ENCODE data around the gene TTC4. TPM values are rescaled to one million over a fixed set of nuclear protein-coding genes. Genes with fewer than 3 reads are reported as not detected.

TTC4 gene
- total RNA-seq, 3 donors from 2014 or later (not counting 1 experiment from before 2014, with no cell fraction given): 7.8 to 13.6 (median 10.0) TPM

DNA sequence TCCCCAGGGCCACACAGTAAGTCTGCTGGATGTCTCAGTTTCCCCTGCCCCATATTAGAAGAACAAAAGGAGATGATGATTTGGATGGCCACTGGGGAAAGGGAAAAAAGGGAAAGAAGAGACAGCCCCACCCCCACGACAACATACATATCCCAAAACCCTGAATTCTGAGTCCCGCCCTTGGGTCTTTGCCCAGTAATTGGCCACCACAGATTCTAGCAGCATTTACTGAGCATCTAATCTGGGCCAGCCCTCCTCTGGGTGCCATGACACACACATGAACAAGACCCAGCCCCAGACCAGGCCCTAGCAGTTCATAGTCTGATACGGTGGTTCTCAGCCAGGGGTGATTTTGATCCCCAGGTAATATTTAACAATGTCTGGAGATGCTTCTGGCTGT is 5.2 kb upstream of the TTC4 start:
- H3K4me3 Mint-ChIP-seq: no peak overlapping the region

DNA sequence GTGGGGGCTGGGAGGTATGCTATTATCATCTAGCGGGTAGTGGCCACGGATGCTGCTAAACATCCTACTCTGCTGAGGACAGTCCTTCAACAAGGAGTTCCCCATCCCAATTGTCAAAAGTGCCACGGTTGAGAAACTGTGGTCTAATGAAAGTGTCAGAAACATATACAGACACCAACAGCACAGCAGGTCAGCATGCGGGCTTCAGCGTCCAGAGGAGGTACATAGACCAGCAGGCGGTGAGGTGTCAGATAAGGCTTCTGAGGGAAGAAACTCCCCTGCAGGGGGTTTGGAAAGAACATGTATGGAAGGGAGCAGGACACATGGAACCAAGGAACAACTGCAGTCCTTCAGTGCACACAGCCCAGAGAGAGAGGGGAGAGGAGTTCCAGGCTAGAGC is 4.8 kb upstream of the TTC4 start:
- no peak overlapping the region for H3K27ac Mint-ChIP-seq
- H3K4me1 ChIP-seq (ENCODE audit: control insufficient read depth, insufficient read depth, low read length): peaks cover 7% of the 10 kb centered on the region
- no peaks in the 10 kb centered on the region for H3K36me3 Mint-ChIP-seq
- H3K4me3 ChIP-seq (ENCODE audit: low read length): no peak overlapping the region
- no peak overlapping the region for H3K4me3 Mint-ChIP-seq
- WGBS (ENCODE audit: insufficient coverage): 96% methylated on average over 6 of the region's 6 CpGs
- no peak overlapping the region for H3K27ac ChIP-seq (ENCODE audit: low read length)
- peaks cover 9% of the 10 kb centered on the region in 2 donors for H3K4me1 Mint-ChIP-seq
- H3K36me3 ChIP-seq (ENCODE audit: control insufficient read depth, insufficient read depth, low read length): no peaks in the 10 kb centered on the region
- no peaks in the 10 kb centered on the region for H3K9me3 Mint-ChIP-seq
- intact Hi-C loops (cut with micrococcal nuclease): no loop called here
- no peak for ATAC-seq
- DNase-seq: no peak
- peaks cover 9 to 27% of the 10 kb centered on the region in 2 donors for H3K27me3 Mint-ChIP-seq (ENCODE audit: low read depth in 2 of 2)
- H3K9me3 ChIP-seq (ENCODE audit: control insufficient read depth, insufficient read depth, low read length): no peaks in the 10 kb centered on the region
- no peak for TF ChIP-seq CTCF (IDR thresholded peaks at IDR 0.05)
- H3K27me3 ChIP-seq (ENCODE audit: control insufficient read depth, insufficient read depth, low read length): no peaks in the 10 kb centered on the region

More for the DNA sequence above, 5.2 kb upstream of the TTC4 start:
- TF ChIP-seq CTCF (IDR thresholded peaks at IDR 0.05): no peak
- 94% methylated on average over 3 of the region's 3 CpGs for WGBS (ENCODE audit: insufficient coverage)
- peaks cover 6% of the 10 kb centered on the region for H3K4me1 ChIP-seq (ENCODE audit: control insufficient read depth, insufficient read depth, low read length)
- H3K27me3 ChIP-seq (ENCODE audit: control insufficient read depth, insufficient read depth, low read length): no peaks in the 10 kb centered on the region
- no peaks in the 10 kb centered on the region for H3K9me3 ChIP-seq (ENCODE audit: control insufficient read depth, insufficient read depth, low read length)
- H3K4me1 Mint-ChIP-seq: peaks cover 5 to 6% of the 10 kb centered on the region in 2 donors
- DNase-seq (no peak), ATAC-seq (no peak)
- no peak overlapping the region for H3K4me3 ChIP-seq (ENCODE audit: low read length)
- no peak overlapping the region for H3K27ac Mint-ChIP-seq
- H3K36me3 Mint-ChIP-seq: no peaks in the 10 kb centered on the region
- H3K9me3 Mint-ChIP-seq: no peaks in the 10 kb centered on the region
- intact Hi-C loops (cut with micrococcal nuclease): no loop called here
- H3K36me3 ChIP-seq (ENCODE audit: control insufficient read depth, insufficient read depth, low read length): no peaks in the 10 kb centered on the region
- H3K27me3 Mint-ChIP-seq (ENCODE audit: low read depth in 2 of 2): peaks cover 9 to 27% of the 10 kb centered on the region in 2 donors
- no peak overlapping the region for H3K27ac ChIP-seq (ENCODE audit: low read length)

DNA sequence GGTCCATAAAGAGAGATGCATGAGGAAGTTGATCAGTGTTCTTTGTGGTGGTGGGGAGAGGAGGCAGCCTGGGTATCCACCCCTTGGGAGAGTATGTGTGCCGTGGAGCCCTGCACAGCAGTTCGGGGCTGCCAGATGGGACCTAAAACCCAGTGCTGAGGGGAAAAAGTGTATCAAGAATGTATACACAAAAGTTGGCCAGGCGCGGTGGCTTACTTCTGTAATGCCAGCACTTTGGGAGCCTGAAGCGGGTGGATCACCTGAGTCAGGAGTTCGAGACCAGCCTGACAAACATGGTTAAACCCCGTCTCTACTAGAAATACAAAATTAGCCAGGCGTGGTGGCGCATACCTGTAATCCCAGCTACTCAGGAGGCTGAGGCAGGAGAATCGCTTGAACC is 4.1 kb upstream of the TTC4 start:
- intact Hi-C loops (cut with micrococcal nuclease): no loop called here
- Mint-ChIP-seq H3K27me3 (ENCODE audit: low read depth in 2 of 2) (peaks cover 6 to 27% of the 10 kb centered on the region in 2 donors), H3K4me3 (no peak overlapping the region), H3K9me3 (no peaks in the 10 kb centered on the region), H3K36me3 (no peaks in the 10 kb centered on the region), H3K27ac (no peak overlapping the region), H3K4me1 (peaks cover 16% of the 10 kb centered on the region in 2 donors)
- ATAC-seq (no peak), DNase-seq (no peak)
- no peak overlapping the region for H3K4me3 ChIP-seq (ENCODE audit: low read length)
- H3K27me3 ChIP-seq (ENCODE audit: control insufficient read depth, insufficient read depth, low read length): no peaks in the 10 kb centered on the region
- TF ChIP-seq CTCF (IDR thresholded peaks at IDR 0.05): no peak
- no peak overlapping the region for H3K27ac ChIP-seq (ENCODE audit: low read length)
- H3K9me3 ChIP-seq (ENCODE audit: control insufficient read depth, insufficient read depth, low read length): no peaks in the 10 kb centered on the region
- WGBS (ENCODE audit: insufficient coverage): 93% methylated on average over 9 of the region's 10 CpGs
- peaks cover 10% of the 10 kb centered on the region for H3K4me1 ChIP-seq (ENCODE audit: control insufficient read depth, insufficient read depth, low read length)
- H3K36me3 ChIP-seq (ENCODE audit: control insufficient read depth, insufficient read depth, low read length): no peaks in the 10 kb centered on the region

DNA sequence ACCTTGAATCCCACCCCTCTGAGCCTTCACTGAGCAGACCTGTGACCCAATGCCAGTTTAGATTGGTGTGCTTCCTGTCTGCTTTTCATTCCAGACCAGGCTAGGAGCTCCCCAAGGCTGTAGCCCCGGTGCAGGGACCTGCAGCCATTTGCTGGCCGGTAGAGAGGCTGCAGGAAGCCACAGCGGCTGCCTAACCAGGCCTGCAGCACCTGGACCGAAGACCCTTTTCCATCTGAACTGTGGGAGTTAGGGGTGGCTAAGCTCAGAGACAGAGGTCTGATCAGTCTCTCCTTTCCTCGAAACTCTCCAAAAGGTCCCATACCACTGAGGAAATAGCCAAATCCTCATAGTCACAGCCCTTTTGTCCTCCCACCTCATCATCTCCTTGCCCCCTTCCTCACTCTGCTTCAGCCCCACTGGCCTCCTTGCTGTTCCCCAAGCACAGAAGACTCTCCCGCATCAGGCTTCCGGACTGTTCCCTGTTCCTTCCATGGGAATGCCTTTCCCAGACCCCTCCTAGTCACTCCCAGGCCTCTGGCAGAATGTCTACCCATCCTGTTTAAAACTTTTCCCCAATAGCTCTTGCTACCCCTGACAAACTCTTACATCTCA is 674 bp upstream of the TTC4 start:
- Mint-ChIP-seq H3K4me3 (peak overlapping the region; percentile 86), H3K27ac (peak overlapping the region; percentile 76 to 79), H3K9me3 (no peaks in the 10 kb centered on the region), H3K4me1 (peaks cover 25 to 29% of the 10 kb centered on the region in 2 donors), H3K27me3 (ENCODE audit: low read depth in 2 of 2) (peaks cover 3 to 12% of the 10 kb centered on the region in 2 donors), H3K36me3 (no peaks in the 10 kb centered on the region)
- Histone ChIP-seq H3K4me1 (ENCODE audit: control insufficient read depth, insufficient read depth, low read length) (peaks cover 12% of the 10 kb centered on the region), H3K36me3 (ENCODE audit: control insufficient read depth, insufficient read depth, low read length) (peaks cover 12% of the 10 kb centered on the region), H3K27ac (ENCODE audit: low read length) (peak overlapping the region; percentile 19), H3K9me3 (ENCODE audit: control insufficient read depth, insufficient read depth, low read length) (no peaks in the 10 kb centered on the region), H3K4me3 (ENCODE audit: low read length) (peak overlapping the region; percentile 91), H3K27me3 (ENCODE audit: control insufficient read depth, insufficient read depth, low read length) (no peaks in the 10 kb centered on the region)
- WGBS (ENCODE audit: insufficient coverage): 97% methylated on average over 7 of the region's 7 CpGs
- peak in 1 of 2 donors; percentile 8 for DNase-seq
- intact Hi-C loops (cut with micrococcal nuclease): loop anchor here (5.0 kb wide), 1 partner anchor 308 kb away; the partner anchor contains the start of gene SSBP3
- no peak for TF ChIP-seq CTCF (IDR thresholded peaks at IDR 0.05)
- ATAC-seq: no peak

All from natural killer cell (primary cell).